Measurements from ENCODE around the gene SHC2.

Gene SHC2

GRCh38 chr19:374183-374885 is 86.5 kb downstream of the SHC2 start:
- no peak for DNase-seq (ENCODE audit: low read depth in 1 of 2, low spot score in 1 of 2)

- no peak for DNase-seq (ENCODE audit: low read depth in 1 of 2, low spot score in 1 of 2)
Observed at GRCh38 chr19:373391-374182, 87.2 kb downstream of the SHC2 start.

- DNase-seq (ENCODE audit: low read depth in 1 of 2, low spot score in 1 of 2): no peak
Observed at GRCh38 chr19:372306-372890, 88.4 kb downstream of the SHC2 start.

GRCh38 chr19:371501-372168 is 89.2 kb downstream of the SHC2 start:
- DNase-seq (ENCODE audit: low read depth in 1 of 2, low spot score in 1 of 2): no peak

GRCh38 chr19:370641-371330 is 90.0 kb downstream of the SHC2 start:
- DNase-seq (ENCODE audit: low read depth in 1 of 2, low spot score in 1 of 2): no peak

- no peak for DNase-seq (ENCODE audit: low read depth in 1 of 2, low spot score in 1 of 2)
Observed at GRCh38 chr19:369876-370275, 91.0 kb downstream of the SHC2 start.

GRCh38 chr19:369256-369655 is 91.6 kb downstream of the SHC2 start:
- DNase-seq (ENCODE audit: low read depth in 1 of 2, low spot score in 1 of 2): no peak

GRCh38 chr19:368630-369024 is 92.2 kb downstream of the SHC2 start:
- DNase-seq (ENCODE audit: low read depth in 1 of 2, low spot score in 1 of 2): no peak

- DNase-seq (ENCODE audit: low read depth in 1 of 2, low spot score in 1 of 2): no peak
Observed at GRCh38 chr19:367963-368629, 92.7 kb downstream of the SHC2 start.

- no peak for DNase-seq (ENCODE audit: low read depth in 1 of 2, low spot score in 1 of 2)
Observed at GRCh38 chr19:367561-367960, 93.3 kb downstream of the SHC2 start.

GRCh38 chr19:366951-367350 is 93.9 kb downstream of the SHC2 start:
- no peak for DNase-seq (ENCODE audit: low read depth in 1 of 2, low spot score in 1 of 2)
